ENCODE data around the gene CACNA1I. TPM values are rescaled to one million over a fixed set of nuclear protein-coding genes. Genes with fewer than 3 reads are reported as not detected.

The CACNA1I gene
- total and polyA plus RNA-seq, 2 donors (not counting 1 experiment from before 2014, with no cell fraction given), result 0.07 to 0.25 TPM

DNA sequence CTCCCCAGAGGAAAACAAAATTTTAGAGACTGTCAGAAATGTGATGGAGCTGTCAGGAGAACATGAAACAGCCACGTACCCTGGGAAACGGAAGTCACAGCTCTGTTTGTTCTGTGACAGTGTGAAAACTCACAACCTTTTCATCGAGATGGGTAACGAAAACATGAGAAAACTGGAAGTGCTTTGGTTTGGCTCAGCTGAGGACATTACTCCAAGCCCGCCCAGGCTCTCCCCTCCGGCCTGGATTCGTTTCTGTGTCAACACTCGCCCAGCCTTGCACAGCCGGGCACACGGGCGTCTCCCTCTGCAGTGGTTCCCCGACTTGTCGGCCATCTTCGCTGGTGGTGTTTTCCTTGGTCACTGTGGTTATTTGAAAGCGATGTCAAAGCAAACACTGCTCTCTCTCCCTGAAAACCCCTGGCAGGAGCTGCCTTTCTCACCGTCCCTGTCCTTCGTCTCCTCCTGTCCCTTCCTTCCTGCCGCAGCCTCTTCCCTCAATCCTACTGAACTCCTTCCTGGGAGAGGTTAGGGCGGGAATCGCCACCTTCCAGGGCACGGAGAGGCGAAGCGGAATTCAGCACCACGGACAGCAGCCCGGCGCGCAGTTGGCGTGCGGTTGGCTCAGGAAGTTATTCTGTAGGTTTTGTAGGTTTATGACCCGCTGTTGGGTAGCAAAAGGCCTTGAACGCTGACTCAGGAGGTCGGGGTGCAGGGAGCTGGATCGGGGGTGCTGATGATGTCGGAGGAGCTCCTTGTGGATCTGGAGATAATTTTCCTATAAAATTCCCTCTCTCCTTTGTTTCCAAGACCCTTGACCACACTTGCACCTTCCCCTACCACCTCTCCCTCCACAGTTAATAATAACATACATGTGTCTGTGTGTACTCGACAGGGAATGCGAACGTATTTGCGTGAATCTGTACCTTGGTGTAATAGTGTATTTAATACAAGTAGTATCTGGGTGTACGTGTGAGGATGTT, 24.9 kb upstream of the CACNA1I start:
- no peaks in the 10 kb centered on the region for H3K79me2 ChIP-seq (ENCODE audit: control insufficient read depth, insufficient read depth, low read length)
- H3K9me3 ChIP-seq (ENCODE audit: control extremely low read depth in 1 of 3, control insufficient read depth in 2 of 3, insufficient read depth in 1 of 3, low read length in 2 of 3), result peaks cover 0 to 15% (median 0%) of the 10 kb centered on the region in 3 donors
- H3K4me1 Mint-ChIP-seq, result peaks cover 4% of the 10 kb centered on the region
- H3K4me1 ChIP-seq (ENCODE audit: control insufficient read depth in 2 of 2, insufficient read depth in 2 of 2, low read length in 2 of 2), result peaks cover 0 to 8% of the 10 kb centered on the region in 2 donors
- H3K4me3 Mint-ChIP-seq, result no peak overlapping the region
- H3K4me2 ChIP-seq (replicated peaks; ENCODE audit: low read depth, low read length, poor library complexity, severe bottlenecking), result no peak overlapping the region
- H3K9me3 Mint-ChIP-seq (ENCODE audit: insufficient read depth), result no peaks in the 10 kb centered on the region
- peaks cover 0 to 47% (median 20%) of the 10 kb centered on the region in 4 experiments for H3K27me3 ChIP-seq (replicated peaks in 1 of 4; ENCODE audit: control extremely low read depth in 1 of 4, control insufficient read depth in 3 of 4, insufficient read depth in 4 of 4, low read length in 3 of 4)
- H3K27ac ChIP-seq (ENCODE audit: low read length in 2 of 2), result no peak overlapping the region
- no peaks in the 10 kb centered on the region for H4K20me1 ChIP-seq (ENCODE audit: control insufficient read depth, insufficient read depth, low read length, poor library complexity, severe bottlenecking)
- H3K4me3 ChIP-seq (ENCODE audit: control extremely low read depth in 1 of 5, extremely low read depth in 1 of 5, insufficient read depth in 1 of 5, low read depth in 2 of 5, low read length in 4 of 5), result no peak overlapping the region
- 36% methylated on average over 28 of the region's 39 CpGs for WGBS (ENCODE audit: insufficient coverage)
- H3K36me3 ChIP-seq (replicated peaks in 1 of 2; ENCODE audit: control extremely low read depth in 1 of 2, control insufficient read depth in 1 of 2, extremely low read depth in 1 of 2, insufficient read depth in 2 of 2, low read length in 1 of 2), result no peaks in the 10 kb centered on the region
- CTCF ChIA-PET, result interaction anchor here (0.5 to 9.0 kb wide), 6 partner anchors 9 to 479 kb away, joined by 3 to 75 read pairs (median 4); no protein-coding TSS in a partner anchor
- POLR2A ChIA-PET, result interaction anchor here (0.6 kb wide), 1 partner anchor 28 kb away, joined by 3 read pairs; no protein-coding TSS in a partner anchor
- H2AFZ ChIP-seq (ENCODE audit: insufficient read depth, low read depth, low read length, poor library complexity, severe bottlenecking), result no peak overlapping the region
- H3K27ac Mint-ChIP-seq, result peak overlapping the region; percentile 61
- ATAC-seq (ENCODE audit: low read depth) (peak; percentile 36), DNase-seq (peak; percentile 70)
- intact Hi-C loops (cut with micrococcal nuclease), result no loop called here
- peaks cover 54% of the 10 kb centered on the region for H3K27me3 Mint-ChIP-seq
- TF ChIP-seq EZH2 (IDR thresholded peaks at IDR 0.05; ENCODE audit: borderline replicate concordance, insufficient read depth, low read depth, low read length, poor library complexity, severe bottlenecking) (no peak), CTCF (IDR thresholded peaks at IDR 0.05) (no peak)
- no peak overlapping the region for H3K9ac ChIP-seq (ENCODE audit: low read length)

All from B cell (primary cell).